IMR-90 (cell line): ENCODE measurements around the gene MLST8.

Experiments
- CTCF ChIP-seq: conservative IDR thresholded peaks from 2 replicates; pipeline ENCODE4 v1.5.1; 2012; ENCODE audit warnings: mild to moderate bottlenecking, low read depth, low read length, improper control_type of control experiment
- MXI1 ChIP-seq: IDR thresholded peaks from 2 replicates; pipeline ENCODE4 v1.6.1; 2012; ENCODE audit warnings: low read depth, mild to moderate bottlenecking, low read length, moderate library complexity, borderline replicate concordance
- POLR2A ChIP-seq: IDR thresholded peaks from 2 replicates; pipeline ENCODE4 v1.6.1; 2012; ENCODE audit warnings: mild to moderate bottlenecking, low read depth, low read length

- no peak for TF ChIP-seq POLR2A
- TF ChIP-seq CTCF: no peak
- no peak for TF ChIP-seq MXI1
Observed at GRCh38 chr16:2238150-2238837, 33.0 kb downstream of the MLST8 start.
